Islet precursor cell (in vitro differentiated cells): ENCODE data around the gene PDLIM7.
"Not testable (repeated sequence)": the region's sequence is repeated elsewhere in the genome, so short reads cannot be mapped to it uniquely, and the experiment has no call there.

Source experiments
- DNase-seq: peaks from one replicate; pipeline ENCODE4 v3.0.0-alpha.2; 2018

The PDLIM7 gene

GRCh38 chr5:177490311-177490991 is 7.0 kb downstream of the PDLIM7 start:
- no peak for DNase-seq

- no peak for DNase-seq
Measured at GRCh38 chr5:177489119-177489716, 8.2 kb downstream of the PDLIM7 start.

- DNase-seq, result no peak
Measured at GRCh38 chr5:177487975-177488374, 9.4 kb downstream of the PDLIM7 start.

GRCh38 chr5:177487144-177487543 is 10.3 kb downstream of the PDLIM7 start:
- DNase-seq, result no peak

- DNase-seq, result no peak
Measured at GRCh38 chr5:177486256-177486655, 11.1 kb downstream of the PDLIM7 start.

GRCh38 chr5:177485753-177486152 is 11.7 kb downstream of the PDLIM7 start:
- DNase-seq, result not testable (repeated sequence)

- DNase-seq, result no peak
Measured at GRCh38 chr5:177484902-177485549, 12.4 kb downstream of the PDLIM7 start.

GRCh38 chr5:177483994-177484901 is 13.2 kb downstream of the PDLIM7 start:
- DNase-seq, result no peak

- DNase-seq, result no peak
Measured at GRCh38 chr5:177483042-177483441, 14.4 kb downstream of the PDLIM7 start.

GRCh38 chr5:177482359-177482795 is 15.0 kb downstream of the PDLIM7 start:
- DNase-seq, result no peak

- DNase-seq, result no peak
Measured at GRCh38 chr5:177479774-177480173, 17.6 kb downstream of the PDLIM7 start.

GRCh38 chr5:177478711-177479646 is 18.4 kb downstream of the PDLIM7 start:
- DNase-seq, result no peak

- DNase-seq, result no peak
Measured at GRCh38 chr5:177477701-177478477, 19.5 kb downstream of the PDLIM7 start.

- DNase-seq, result no peak
Measured at GRCh38 chr5:177476531-177477233, 20.7 kb downstream of the PDLIM7 start.

- DNase-seq, result no peak
Measured at GRCh38 chr5:177475563-177476427, 21.6 kb downstream of the PDLIM7 start.

- no peak for DNase-seq
Measured at GRCh38 chr5:177474846-177475562, 22.4 kb downstream of the PDLIM7 start.

GRCh38 chr5:177474002-177474476 is 23.4 kb downstream of the PDLIM7 start:
- no peak for DNase-seq

GRCh38 chr5:177473443-177474001 is 23.9 kb downstream of the PDLIM7 start, which contains the start of gene DBN1:
TSS of gene DBN1 (minus strand) at chr5:177473634. CDS start at chr5:177473521, 113 bp downstream.
- no peak for DNase-seq
